MM.1S (cell line): Measurements from ENCODE around the gene ARL3.

Experiments used
- DNase-seq: peaks from one replicate; pipeline ENCODE4 v3.0.0-alpha.2; 2015
- H2AFZ ChIP-seq: fragments of 300-600 bp; sonication (generic); 2 replicates; pipeline ENCODE4 v1.6.0; 2016; ENCODE audit warnings: antibody characterized with exemption, low read length
- H3F3A ChIP-seq: fragments of 300-600 bp; sonication (generic); 2 replicates; pipeline ENCODE4 v1.6.1; 2016; ENCODE audit warnings: mild to moderate bottlenecking, antibody characterized with exemption, low read length, moderate library complexity, mixed read lengths; ENCODE audit not compliant: insufficient read depth
- H3K27ac ChIP-seq: fragments of 300-600 bp; sonication (generic); 2 replicates; pipeline ENCODE4 v1.5.1; 2016; ENCODE audit warnings: mild to moderate bottlenecking, low read length
- H3K27me3 ChIP-seq: fragments of 300-600 bp; sonication (generic); replicated peaks from 2 replicates; pipeline ENCODE4 v1.6.0; 2016; ENCODE audit warnings: low read length; ENCODE audit not compliant: insufficient read depth
- H3K36me3 ChIP-seq: fragments of 300-600 bp; sonication (generic); replicated peaks from 2 replicates; pipeline ENCODE4 v1.6.1; 2016; ENCODE audit warnings: mild to moderate bottlenecking, low read length, mixed read lengths; ENCODE audit not compliant: insufficient read depth
- H3K4me1 ChIP-seq: fragments of 300-600 bp; sonication (generic); 2 replicates; pipeline ENCODE4 v1.6.1; 2016; ENCODE audit warnings: low read length, mixed read lengths
- H3K4me2 ChIP-seq: fragments of 300-600 bp; sonication (generic); 2 replicates; pipeline ENCODE4 v1.6.0; 2016; ENCODE audit warnings: low read depth, low read length
- H3K4me3 ChIP-seq: fragments of 300-600 bp; sonication (generic); 2 replicates; pipeline ENCODE4 v1.5.1; 2016; ENCODE audit warnings: low read length, mixed read lengths
- H3K79me2 ChIP-seq: fragments of 300-600 bp; sonication (generic); 2 replicates; pipeline ENCODE4 v1.6.1; 2016; ENCODE audit warnings: mixed run types, low read length, mixed read lengths
- H3K9ac ChIP-seq: fragments of 300-600 bp; sonication (generic); 2 replicates; pipeline ENCODE4 v1.6.1; 2016; ENCODE audit warnings: low read length, mixed read lengths
- H3K9me2 ChIP-seq: fragments of 300-600 bp; sonication (generic); replicated peaks from 2 replicates; pipeline ENCODE4 v1.6.1; 2016; ENCODE audit warnings: mild to moderate bottlenecking, low read length, mixed read lengths; ENCODE audit not compliant: insufficient read depth
- H3K9me3 ChIP-seq: fragments of 300-600 bp; sonication (generic); replicated peaks from 2 replicates; pipeline ENCODE4 v1.6.1; 2016; ENCODE audit warnings: mild to moderate bottlenecking, low read length, mixed read lengths; ENCODE audit not compliant: insufficient read depth
- H4K20me1 ChIP-seq: fragments of 300-600 bp; sonication (generic); 2 replicates; pipeline ENCODE4 v1.6.1; 2016; ENCODE audit warnings: mild to moderate bottlenecking, low read length, moderate library complexity, mixed read lengths; ENCODE audit not compliant: insufficient read depth
- EZH2 ChIP-seq: fragments of 300-600 bp; sonication (generic); optimal IDR thresholded peaks from 2 replicates; pipeline ENCODE3; 2017; ENCODE audit warnings: low read depth, mild to moderate bottlenecking, antibody characterized with exemption, low read length, mixed read lengths
- EZH2phosphoT487 ChIP-seq: fragments of 300-600 bp; sonication (generic); IDR thresholded peaks from 2 replicates; pipeline ENCODE4 v1.6.1; 2018; ENCODE audit warnings: antibody characterized with exemption, low read length
- TF ChIP-seq, protein P1 (sequence below): fragments of 300-600 bp; sonication (generic); IDR thresholded peaks from 2 replicates; pipeline ENCODE4 v1.5.1; 2016; ENCODE audit warnings: antibody characterized with exemption, low read length, mixed read lengths

The ARL3 gene

GRCh38 chr10:102660888-102661657 lies 53.1 kb downstream of the ARL3 start:
- Histone ChIP-seq H3K79me2 (peaks cover 6% of the 10 kb centered on the region; the same call in 1 of the 2 replicates), H3K4me3 (peak overlapping the region; percentile 32), H3K4me1 (peaks cover 18% of the 10 kb centered on the region), H3K36me3 (no peaks in the 10 kb centered on the region), H3K27ac (peak overlapping the region; percentile 78), H3K9ac (peak overlapping the region; percentile 53), H3K27me3 (no peaks in the 10 kb centered on the region), H2AFZ (peak overlapping the region; percentile 25; the same call in 1 of the 2 replicates), H3K9me3 (no peaks in the 10 kb centered on the region), H3F3A (peaks cover 26% of the 10 kb centered on the region), H4K20me1 (no peaks in the 10 kb centered on the region), H3K9me2 (no peaks in the 10 kb centered on the region), H3K4me2 (peak overlapping the region; percentile 73)
- DNase-seq = peak; percentile 87
- TF ChIP-seq, protein P1, sequence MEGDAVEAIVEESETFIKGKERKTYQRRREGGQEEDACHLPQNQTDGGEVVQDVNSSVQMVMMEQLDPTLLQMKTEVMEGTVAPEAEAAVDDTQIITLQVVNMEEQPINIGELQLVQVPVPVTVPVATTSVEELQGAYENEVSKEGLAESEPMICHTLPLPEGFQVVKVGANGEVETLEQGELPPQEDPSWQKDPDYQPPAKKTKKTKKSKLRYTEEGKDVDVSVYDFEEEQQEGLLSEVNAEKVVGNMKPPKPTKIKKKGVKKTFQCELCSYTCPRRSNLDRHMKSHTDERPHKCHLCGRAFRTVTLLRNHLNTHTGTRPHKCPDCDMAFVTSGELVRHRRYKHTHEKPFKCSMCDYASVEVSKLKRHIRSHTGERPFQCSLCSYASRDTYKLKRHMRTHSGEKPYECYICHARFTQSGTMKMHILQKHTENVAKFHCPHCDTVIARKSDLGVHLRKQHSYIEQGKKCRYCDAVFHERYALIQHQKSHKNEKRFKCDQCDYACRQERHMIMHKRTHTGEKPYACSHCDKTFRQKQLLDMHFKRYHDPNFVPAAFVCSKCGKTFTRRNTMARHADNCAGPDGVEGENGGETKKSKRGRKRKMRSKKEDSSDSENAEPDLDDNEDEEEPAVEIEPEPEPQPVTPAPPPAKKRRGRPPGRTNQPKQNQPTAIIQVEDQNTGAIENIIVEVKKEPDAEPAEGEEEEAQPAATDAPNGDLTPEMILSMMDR = no peak
- no peak for TF ChIP-seq EZH2

GRCh38 chr10:102658802-102659201 lies 55.4 kb downstream of the ARL3 start:
- H3K4me3 ChIP-seq = no peak overlapping the region
- peaks cover 26% of the 10 kb centered on the region for H3F3A ChIP-seq
- no peaks in the 10 kb centered on the region for H4K20me1 ChIP-seq
- no peak overlapping the region for H2AFZ ChIP-seq
- H3K79me2 ChIP-seq = peaks cover 28% of the 10 kb centered on the region
- H3K9me3 ChIP-seq = no peaks in the 10 kb centered on the region
- no peak overlapping the region for H3K4me2 ChIP-seq
- no peak overlapping the region for H3K9ac ChIP-seq
- no peak for DNase-seq
- no peaks in the 10 kb centered on the region for H3K9me2 ChIP-seq
- TF ChIP-seq EZH2phosphoT487 (no peak), EZH2 (no peak)
- TF ChIP-seq, protein P1 = no peak
- H3K27ac ChIP-seq = no peak overlapping the region
- peaks cover 18% of the 10 kb centered on the region for H3K4me1 ChIP-seq
- no peaks in the 10 kb centered on the region for H3K27me3 ChIP-seq
- no peaks in the 10 kb centered on the region for H3K36me3 ChIP-seq

- Histone ChIP-seq H2AFZ (no peak overlapping the region), H3K27ac (no peak overlapping the region), H4K20me1 (0 out of 2 replicates have a peak, but pooled peaks cover 1% of the 10 kb centered on the region), H3K4me2 (no peak overlapping the region), H3K9ac (no peak overlapping the region), H3K9me2 (no peaks in the 10 kb centered on the region), H3K36me3 (no peaks in the 10 kb centered on the region), H3K79me2 (peaks cover 35% of the 10 kb centered on the region), H3K4me3 (no peak overlapping the region), H3K9me3 (no peaks in the 10 kb centered on the region), H3K4me1 (peaks cover 18% of the 10 kb centered on the region), H3K27me3 (no peaks in the 10 kb centered on the region), H3F3A (peaks cover 26% of the 10 kb centered on the region)
- DNase-seq = peak; percentile 1
- TF ChIP-seq, protein P1 = no peak
- TF ChIP-seq EZH2 (no peak), EZH2phosphoT487 (no peak)
Measured at GRCh38 chr10:102657984-102658724, 56.0 kb downstream of the ARL3 start.
